ENCODE results near the gene NXPH1.

Gene NXPH1

GRCh38 chr7:8433477-8434289 is at the start of gene NXPH1:
Gene NXPH1, plus strand, starts transcription at chr7:8433609.
- no peak for DNase-seq

GRCh38 chr7:8384901-8385300 is 48.5 kb upstream of the NXPH1 start:
- no peak for DNase-seq

- DNase-seq, result no peak
Observed at GRCh38 chr7:8386926-8387550, 46.4 kb upstream of the NXPH1 start.

DNA sequence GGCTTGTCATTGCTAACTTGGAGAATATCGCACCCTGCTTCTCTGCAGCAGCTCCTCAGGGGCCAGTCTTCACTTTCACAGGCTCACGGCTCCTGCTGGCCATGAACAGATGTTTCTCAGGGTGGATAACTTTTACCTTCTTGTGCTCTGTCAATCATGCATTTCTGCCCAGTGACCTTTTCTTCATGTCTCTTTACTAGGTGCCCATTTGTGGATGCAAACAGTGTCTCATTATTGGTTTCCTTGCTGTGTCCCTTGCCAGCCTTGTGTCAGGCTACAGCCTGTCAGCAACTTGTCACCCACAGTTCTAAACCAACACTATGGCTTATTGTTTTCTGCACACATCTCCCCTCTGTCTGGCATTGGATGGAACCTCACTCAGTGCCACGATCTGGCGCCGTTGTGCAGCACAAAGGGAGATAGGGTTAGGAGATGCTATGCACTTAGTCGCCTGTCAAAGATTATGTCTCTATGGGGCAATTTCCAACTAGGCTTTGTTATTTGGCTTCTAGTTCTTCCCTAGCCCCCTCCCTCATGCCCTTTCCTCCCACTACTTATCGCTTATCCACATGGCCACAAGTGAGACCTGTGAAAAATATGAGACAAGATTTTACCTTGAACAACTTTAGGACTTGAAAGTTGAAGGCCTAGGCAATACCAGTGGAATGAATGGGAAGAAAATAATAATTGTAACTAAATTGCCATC is 45.7 kb upstream of the NXPH1 start:
- no peak for DNase-seq

DNA sequence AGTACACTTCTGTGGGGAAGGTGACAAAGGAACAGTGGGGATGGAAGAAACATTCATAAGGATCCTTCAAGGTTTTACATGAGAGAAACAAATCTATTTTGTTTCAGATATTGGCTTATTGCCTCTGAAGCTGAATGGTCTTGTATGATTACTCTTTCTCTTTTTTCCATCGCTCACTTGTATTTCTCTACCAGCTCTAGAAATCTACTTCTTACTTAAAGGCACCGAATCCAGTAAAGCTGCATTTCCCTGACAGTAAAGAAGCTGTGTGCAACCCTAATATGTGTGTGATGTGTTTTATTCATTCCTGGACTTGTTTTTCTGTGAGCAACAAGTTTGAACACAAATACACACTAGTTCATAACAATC is 45.2 kb upstream of the NXPH1 start:
- DNase-seq, result no peak

GRCh38 chr7:8389593-8390261 is 43.7 kb upstream of the NXPH1 start:
- DNase-seq, result no peak

DNA sequence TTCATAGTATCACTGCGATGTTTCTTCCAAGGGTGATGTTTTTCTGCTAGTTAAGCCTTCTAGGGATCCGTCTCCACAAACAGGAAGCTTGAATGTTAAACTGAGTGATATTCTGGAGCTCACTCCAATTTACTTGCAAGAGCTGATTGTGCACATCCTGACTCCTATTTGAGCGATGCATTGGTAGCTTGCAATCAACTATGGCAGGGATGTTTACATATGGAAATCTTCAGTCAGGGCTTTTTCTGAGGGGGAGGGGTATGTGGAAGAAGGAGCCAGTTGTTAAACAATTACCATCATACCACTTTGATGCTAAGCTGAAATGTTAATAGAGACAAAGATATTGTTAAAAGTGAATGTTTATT is 43.2 kb upstream of the NXPH1 start:
- DNase-seq, result no peak

- DNase-seq, result no peak
Observed at GRCh38 chr7:8391353-8392062, 41.9 kb upstream of the NXPH1 start.

GRCh38 chr7:8396294-8396693 is 37.1 kb upstream of the NXPH1 start:
- DNase-seq, result no peak

- no peak for DNase-seq
Observed at GRCh38 chr7:8408871-8409270, 24.5 kb upstream of the NXPH1 start.

- no peak for DNase-seq
Observed at GRCh38 chr7:8411103-8411502, 22.3 kb upstream of the NXPH1 start.

- DNase-seq, result no peak
Observed at GRCh38 chr7:8413600-8413999, 19.8 kb upstream of the NXPH1 start.

- DNase-seq, result no peak
Observed at GRCh38 chr7:8418629-8419245, 14.7 kb upstream of the NXPH1 start.

- no peak for DNase-seq
Observed at GRCh38 chr7:8422177-8422576, 11.2 kb upstream of the NXPH1 start.

GRCh38 chr7:8423057-8423456 is 10.4 kb upstream of the NXPH1 start:
- no peak for DNase-seq

DNA sequence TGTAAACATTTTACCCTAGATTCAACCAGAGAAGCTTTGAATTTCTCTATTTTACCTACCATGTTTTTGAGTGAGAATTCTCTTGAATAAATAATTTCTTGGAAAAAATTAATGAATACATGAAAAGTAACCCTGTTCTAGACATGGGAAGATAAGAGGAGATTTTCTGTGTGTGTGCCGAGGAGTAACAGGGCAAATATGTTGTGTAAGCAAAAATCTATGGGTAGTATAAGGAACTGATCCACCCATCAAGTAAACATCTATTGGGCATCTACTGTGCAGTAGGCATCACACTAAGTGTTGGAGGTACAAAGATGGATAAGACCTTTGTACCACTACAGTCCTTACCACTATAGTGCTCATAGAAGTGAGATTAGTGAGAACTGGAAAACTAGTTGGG is 8.2 kb upstream of the NXPH1 start:
- DNase-seq, result no peak

DNA sequence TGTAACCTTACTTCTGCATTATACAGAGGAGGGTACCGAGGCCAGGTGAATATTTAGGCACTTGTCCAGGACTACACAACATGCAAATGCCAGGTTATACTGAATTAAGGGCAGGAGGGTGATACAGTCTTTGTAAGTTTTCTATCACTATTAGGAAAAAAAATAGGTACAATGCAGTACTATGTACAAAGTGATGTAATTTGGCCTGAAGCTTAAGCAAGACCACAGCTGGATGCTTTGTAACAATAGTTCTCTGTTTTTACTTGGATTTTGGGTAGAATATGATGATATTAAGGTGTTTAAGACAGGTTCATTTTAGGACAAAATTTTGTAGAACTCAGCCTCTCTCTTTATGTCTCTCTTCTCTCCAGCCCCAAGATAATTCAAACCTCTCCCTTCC is 2.8 kb upstream of the NXPH1 start:
- no peak for DNase-seq

GRCh38 chr7:8434290-8435002 is 1.0 kb downstream of the NXPH1 start:
- DNase-seq, result no peak

DNA sequence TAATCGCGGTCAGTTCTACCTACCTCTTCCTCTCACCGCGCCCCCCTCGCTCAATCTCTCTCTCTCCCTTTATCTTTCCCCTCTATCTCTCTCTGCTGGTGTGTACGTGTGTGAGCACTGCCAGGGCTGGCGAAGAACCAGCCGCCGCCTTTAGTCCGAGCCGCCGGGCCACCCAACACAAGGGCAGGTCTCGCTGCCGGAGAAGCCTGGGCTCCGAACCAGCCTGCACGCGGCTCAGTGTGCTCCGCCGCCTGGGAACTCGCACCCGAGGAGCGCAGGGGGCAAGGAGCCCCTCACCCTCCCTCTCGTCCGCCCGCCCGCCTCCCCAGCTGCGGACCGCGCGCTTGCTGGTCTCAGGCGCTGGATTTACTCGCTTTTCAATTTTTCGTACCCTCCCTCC is 1.7 kb downstream of the NXPH1 start:
- no peak for DNase-seq

DNA sequence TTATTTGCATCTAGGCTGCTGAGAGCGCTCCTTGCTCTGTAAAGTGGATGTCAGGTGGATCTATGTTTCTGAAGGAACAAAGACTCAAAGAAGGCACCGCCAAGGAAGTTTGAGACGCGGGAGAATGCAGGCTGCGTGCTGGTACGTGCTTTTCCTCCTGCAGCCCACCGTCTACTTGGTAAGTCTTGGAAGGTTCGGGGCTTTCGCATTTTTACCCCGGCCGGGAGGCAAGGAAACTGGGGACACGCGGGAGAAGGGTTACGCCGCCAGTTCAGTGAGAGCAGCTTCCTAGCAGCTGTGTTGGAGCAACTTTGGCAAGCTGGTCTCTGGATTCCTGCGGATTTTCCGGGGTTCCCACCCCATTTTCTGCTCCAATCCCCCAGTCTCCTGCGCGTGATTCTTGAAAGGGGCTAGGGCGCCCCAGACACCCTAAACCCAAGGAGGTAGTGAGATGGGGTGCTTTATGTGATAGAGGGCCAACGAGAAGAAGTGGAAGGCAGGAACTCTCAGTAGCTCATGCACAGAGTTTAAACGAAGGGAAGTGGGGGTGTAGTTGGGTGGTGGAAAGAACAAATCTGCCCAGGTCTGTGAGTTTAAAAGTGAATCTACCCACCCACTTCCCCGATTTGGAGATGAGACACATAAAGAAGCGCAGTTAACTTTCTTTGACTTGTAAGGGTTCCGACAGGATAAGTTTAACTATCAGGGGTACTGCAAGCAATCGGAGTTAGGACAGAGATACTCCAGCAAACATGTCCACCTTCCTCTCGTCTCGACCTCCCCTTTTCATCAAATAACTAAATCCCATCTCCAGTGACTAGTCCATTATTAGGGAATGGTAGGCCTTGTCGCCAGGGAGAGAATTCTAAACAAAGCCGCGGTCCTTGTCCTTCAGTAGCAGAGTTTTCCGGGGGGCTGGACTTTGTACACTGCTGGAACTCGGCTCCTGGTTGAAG is 2.5 kb downstream of the NXPH1 start:
- no peak for DNase-seq

- DNase-seq, result peak; percentile 68
Observed at GRCh38 chr7:8436965-8437364, 3.6 kb downstream of the NXPH1 start.

Measured in stimulated activated CD4-positive, alpha-beta T cell treated with anti-CD3 and anti-CD28 coated beads, Interleukin-1b, Interleukin-23, amount 100 ng/mL, for 48 hours (primary cell).